RWPE1 (cell line): Measurements from ENCODE around the gene SSTR4.

Source experiments
- CTCF ChIA-PET: fragments of 350-600 bp; sonication (Branson Sonifier 250); formaldehyde crosslinking; extraction: SDS; loops from one replicate; lab custom pipeline; 2021; lab: Yijun Ruan, JAX
- POLR2A ChIA-PET: fragments of 400-600 bp; formaldehyde crosslinking; extraction: SDS; loops from one replicate; lab custom pipeline; 2020; ENCODE audit warnings: antibody characterized with exemption; ENCODE audit not compliant: low non-redundant PET; lab: Yijun Ruan, JAX
- DNase-seq: peaks from one replicate; pipeline ENCODE4 v3.0.0; 2012; ENCODE audit warnings: low spot score
- H3K27ac ChIP-seq: fragments of 450-650 bp; 2 replicates; pipeline ENCODE4 v1.5.1; 2017
- CTCF ChIP-seq: fragments of 450-650 bp; conservative IDR thresholded peaks from 2 replicates; pipeline ENCODE4 v1.5.1; 2017; ENCODE audit warnings: low read depth, mild to moderate bottlenecking

Gene SSTR4

GRCh38 chr20:23059001-23059400 lies 23.9 kb downstream of the SSTR4 start:
- ChIA-PET POLR2A (no interaction called here), CTCF (no interaction called here)
- TF ChIP-seq CTCF: no peak
- DNase-seq: no peak
- no peak overlapping the region for H3K27ac ChIP-seq

GRCh38 chr20:23059846-23060245 lies 24.7 kb downstream of the SSTR4 start:
- no peak overlapping the region for H3K27ac ChIP-seq
- DNase-seq: no peak
- TF ChIP-seq CTCF: no peak
- ChIA-PET CTCF (interaction anchor here (0.6 to 0.7 kb wide), 2 partner anchors 9 to 188 kb away, joined by 3 read pairs; no protein-coding TSS in a partner anchor), POLR2A (no interaction called here)

GRCh38 chr20:23060629-23061028 lies 25.5 kb downstream of the SSTR4 start:
- no peak overlapping the region for H3K27ac ChIP-seq
- DNase-seq: no peak
- TF ChIP-seq CTCF: no peak
- CTCF ChIA-PET: interaction anchor here (0.6 to 0.8 kb wide), 5 partner anchors 10 to 241 kb away, joined by 3 read pairs; no protein-coding TSS in a partner anchor
- POLR2A ChIA-PET: no interaction called here

GRCh38 chr20:23061262-23061661 lies 26.1 kb downstream of the SSTR4 start:
- no peak for DNase-seq
- TF ChIP-seq CTCF: no peak
- POLR2A ChIA-PET: no interaction called here
- no peak overlapping the region for H3K27ac ChIP-seq
- CTCF ChIA-PET: interaction anchor here (0.6 to 1.0 kb wide), 5 partner anchors 10 to 140 kb away, joined by 3 read pairs; no protein-coding TSS in a partner anchor

- no peak overlapping the region for H3K27ac ChIP-seq
- DNase-seq: peak; percentile 52
- CTCF ChIA-PET: interaction anchor here (0.5 to 1.5 kb wide), 8 partner anchors 12 to 556 kb away, joined by 3 to 6 read pairs (median 4); no protein-coding TSS in a partner anchor
- POLR2A ChIA-PET: no interaction called here
- 0 out of 2 replicates have a peak, but pooled peaks have one; percentile 25 for TF ChIP-seq CTCF
Observed at GRCh38 chr20:23061734-23062561, 26.8 kb downstream of the SSTR4 start.

GRCh38 chr20:23062632-23063031 lies 27.5 kb downstream of the SSTR4 start:
- H3K27ac ChIP-seq: no peak overlapping the region
- no peak for TF ChIP-seq CTCF
- no peak for DNase-seq
- POLR2A ChIA-PET: no interaction called here
- CTCF ChIA-PET: interaction anchor here (0.5 to 1.5 kb wide), 5 partner anchors 13 to 557 kb away, joined by 3 to 6 read pairs (median 4); no protein-coding TSS in a partner anchor
